Hepatocyte (in vitro differentiated cells): ENCODE data around the gene MT3.

ENCODE experiments used
- EZH2phosphoT487 ChIP-seq: fragments of 200-600 bp; sonication (generic); IDR thresholded peaks from one replicate; pipeline ENCODE4 v1.6.1; 2018; ENCODE audit warnings: antibody characterized with exemption, mild to moderate bottlenecking, low read depth, moderate library complexity; ENCODE audit not compliant: unreplicated experiment, severe bottlenecking
- TF ChIP-seq, protein P1 (sequence below): fragments of 200-600 bp; sonication (generic); IDR thresholded peaks from 2 replicates; pipeline ENCODE4 v1.5.1; 2016; ENCODE audit warnings: antibody characterized with exemption, mild to moderate bottlenecking; ENCODE audit not compliant: poor library complexity

DNA sequence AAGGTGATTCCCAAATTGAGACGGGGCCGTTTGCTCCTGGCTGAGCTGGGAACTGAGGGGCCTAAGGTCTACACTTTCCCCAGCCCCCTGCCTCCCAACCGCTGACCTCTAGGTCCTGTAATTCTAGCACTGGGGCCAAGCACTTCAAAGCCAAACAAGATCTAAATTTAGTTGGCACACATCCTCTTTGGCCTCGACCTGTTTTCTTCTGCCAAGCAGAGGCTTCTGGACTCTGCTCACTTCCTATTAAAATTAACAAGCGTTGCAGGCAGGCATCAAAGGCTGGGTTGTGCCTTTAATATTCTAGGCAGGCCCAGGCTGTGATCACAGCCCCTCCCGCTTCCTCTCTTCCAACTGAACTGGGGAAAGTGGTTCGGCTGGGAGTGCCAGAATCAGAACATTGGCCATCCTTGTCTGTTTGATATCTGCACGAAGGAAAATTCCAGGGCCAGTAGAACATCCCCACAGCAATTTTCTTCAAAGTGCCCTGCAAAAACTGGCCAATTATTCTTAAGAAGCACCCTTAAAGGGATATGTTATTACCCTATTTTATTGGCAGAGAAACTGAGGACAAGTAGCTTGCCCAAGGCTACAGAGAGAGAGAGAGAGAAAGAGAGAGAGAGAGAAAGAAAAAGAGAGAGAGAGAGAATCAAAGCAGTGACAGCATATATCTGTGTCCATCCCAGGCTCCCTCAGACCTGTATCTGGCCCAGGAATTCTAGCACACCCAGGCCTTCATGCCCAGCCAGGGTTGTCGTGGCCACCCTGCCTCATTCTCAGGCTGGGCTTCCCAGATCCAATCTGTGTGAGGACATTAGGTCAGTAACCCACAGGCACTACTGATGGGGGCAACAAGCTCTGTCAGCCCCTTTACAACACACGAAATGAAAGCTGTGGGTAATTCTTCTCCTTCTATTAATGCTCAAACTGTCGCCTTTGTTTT lies 37.3 kb upstream of the MT3 start:
- TF ChIP-seq EZH2phosphoT487, result no peak
- TF ChIP-seq, protein P1, sequence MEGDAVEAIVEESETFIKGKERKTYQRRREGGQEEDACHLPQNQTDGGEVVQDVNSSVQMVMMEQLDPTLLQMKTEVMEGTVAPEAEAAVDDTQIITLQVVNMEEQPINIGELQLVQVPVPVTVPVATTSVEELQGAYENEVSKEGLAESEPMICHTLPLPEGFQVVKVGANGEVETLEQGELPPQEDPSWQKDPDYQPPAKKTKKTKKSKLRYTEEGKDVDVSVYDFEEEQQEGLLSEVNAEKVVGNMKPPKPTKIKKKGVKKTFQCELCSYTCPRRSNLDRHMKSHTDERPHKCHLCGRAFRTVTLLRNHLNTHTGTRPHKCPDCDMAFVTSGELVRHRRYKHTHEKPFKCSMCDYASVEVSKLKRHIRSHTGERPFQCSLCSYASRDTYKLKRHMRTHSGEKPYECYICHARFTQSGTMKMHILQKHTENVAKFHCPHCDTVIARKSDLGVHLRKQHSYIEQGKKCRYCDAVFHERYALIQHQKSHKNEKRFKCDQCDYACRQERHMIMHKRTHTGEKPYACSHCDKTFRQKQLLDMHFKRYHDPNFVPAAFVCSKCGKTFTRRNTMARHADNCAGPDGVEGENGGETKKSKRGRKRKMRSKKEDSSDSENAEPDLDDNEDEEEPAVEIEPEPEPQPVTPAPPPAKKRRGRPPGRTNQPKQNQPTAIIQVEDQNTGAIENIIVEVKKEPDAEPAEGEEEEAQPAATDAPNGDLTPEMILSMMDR, result no peak
